ENCODE data around the gene BAMBI.

The BAMBI gene

DNA sequence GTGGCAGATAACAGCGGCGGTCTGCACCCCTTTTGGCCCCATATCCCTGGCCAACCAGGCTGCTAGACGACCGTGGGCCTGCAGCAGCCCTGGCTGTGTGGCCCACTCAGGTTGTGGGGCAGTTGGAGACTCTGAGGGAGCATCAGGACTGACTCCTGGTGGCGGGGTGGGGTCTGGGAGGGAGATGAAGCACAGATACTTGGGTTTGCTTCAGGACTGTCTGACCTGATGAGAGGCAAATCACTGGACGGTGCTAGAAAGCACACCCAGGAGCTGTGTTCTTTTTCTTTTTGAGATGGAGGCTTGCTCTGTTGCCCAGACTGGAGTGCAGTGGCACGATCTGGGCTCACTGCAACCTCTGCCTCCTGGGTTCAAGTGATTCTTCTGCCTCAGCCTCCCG is 28.2 kb downstream of the BAMBI start:
- no peak for DNase-seq (ENCODE audit: low read depth)

DNA sequence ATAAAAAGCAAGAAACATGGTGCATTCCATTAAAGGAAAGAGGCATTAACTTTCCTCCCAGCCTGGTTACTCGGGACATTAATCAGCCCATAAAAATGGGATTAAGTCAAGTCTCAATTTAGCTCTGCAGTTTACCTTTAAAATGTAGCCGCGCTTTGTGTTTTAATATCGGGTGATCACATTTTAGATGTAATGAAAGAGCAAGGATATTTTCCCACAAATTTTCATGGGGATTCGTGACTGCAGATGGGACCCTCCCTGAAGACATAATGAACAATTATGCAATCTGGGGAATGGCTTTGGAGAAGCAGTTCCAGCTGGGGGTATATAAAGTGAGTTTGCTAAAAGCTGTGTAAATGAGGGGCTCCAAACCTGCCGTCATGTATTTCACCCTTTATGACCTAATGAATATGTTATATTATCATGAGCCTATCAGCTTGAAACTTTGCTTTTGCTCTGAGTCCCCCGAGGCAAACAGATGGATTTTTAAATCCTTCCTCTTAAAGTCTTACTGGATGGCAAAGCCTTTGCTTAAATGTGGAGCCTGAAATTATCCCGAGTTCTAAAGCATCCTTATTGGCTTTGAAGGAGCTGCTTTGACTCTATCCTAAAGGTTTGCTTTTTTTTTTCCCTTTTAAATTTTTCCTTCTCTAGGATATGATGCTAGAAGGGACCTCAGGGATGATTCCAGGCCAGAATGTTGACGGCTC is 31.8 kb downstream of the BAMBI start:
- DNase-seq (ENCODE audit: low read depth): no peak

DNA sequence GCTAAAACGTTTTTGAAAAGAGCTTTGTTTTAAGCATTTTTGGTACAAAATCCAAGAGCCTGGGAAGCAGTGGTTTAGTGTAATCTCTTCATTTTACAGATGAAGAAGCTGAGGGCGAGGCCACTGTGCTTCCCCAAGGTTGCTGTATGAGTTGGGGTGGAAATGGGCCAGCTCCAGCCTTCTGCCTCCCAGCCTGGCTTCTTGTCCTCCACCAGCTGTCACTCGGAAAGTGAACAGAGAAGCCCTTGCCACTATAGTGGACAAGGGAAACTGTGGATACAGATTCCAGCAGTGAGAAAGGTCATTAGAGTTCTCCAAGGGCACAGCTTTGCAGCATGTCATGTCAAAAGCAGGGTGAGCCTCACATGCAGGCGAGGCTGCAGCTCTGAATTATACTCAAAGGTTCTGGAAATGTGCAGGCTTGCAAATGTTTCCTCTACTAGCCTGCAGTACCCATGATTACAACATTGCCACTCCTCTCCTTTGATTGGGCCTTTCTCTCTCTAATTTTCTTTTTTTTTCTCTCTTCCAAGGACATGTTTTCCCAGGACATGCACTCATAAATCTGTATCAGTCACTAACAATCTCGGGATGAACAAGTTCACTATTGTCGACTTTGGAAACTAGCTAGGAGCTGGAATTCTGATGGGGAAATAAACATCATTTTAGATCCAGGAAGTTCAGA is 33.0 kb downstream of the BAMBI start:
- DNase-seq (ENCODE audit: low read depth): no peak

DNA sequence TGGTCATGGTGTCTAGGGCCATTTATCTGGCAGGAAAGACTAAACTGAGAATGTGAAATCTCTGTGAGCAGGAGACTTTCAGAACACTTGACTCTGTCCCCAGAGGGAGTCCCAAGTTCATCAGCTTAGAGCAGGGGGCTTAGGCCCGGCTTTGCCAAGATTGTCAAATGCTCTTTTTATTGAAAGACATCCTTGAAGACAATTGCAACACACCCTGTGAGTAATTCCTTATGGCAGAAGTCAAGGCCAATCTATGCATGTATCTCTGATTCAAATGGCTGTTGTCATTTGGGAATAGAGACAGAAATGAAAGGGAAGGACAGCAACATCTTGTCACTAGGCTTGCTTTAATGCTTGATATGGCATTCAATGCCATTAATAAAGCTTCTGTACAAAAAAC is 33.7 kb downstream of the BAMBI start:
- DNase-seq (ENCODE audit: low read depth): peak; percentile 44

DNA sequence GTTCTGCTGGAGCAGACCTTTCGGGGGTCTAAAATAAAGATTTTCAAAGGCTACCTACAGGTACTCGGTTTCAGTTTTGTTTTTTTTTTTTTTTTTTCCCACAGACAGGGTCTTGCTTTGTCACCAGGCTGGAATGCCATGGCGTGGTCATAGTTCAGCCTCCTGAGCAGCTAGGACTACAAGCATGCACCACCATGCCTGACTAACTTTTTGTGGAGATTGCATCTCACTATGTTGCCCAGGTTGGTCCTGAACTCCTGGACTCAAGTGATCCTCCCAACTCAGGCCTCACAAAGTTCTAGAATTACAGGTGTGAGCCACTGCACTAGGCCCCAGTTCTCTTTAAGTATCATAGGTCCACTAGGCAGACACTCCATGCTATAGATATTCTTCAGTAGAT is 34.5 kb downstream of the BAMBI start:
- no peak for DNase-seq (ENCODE audit: low read depth)

DNA sequence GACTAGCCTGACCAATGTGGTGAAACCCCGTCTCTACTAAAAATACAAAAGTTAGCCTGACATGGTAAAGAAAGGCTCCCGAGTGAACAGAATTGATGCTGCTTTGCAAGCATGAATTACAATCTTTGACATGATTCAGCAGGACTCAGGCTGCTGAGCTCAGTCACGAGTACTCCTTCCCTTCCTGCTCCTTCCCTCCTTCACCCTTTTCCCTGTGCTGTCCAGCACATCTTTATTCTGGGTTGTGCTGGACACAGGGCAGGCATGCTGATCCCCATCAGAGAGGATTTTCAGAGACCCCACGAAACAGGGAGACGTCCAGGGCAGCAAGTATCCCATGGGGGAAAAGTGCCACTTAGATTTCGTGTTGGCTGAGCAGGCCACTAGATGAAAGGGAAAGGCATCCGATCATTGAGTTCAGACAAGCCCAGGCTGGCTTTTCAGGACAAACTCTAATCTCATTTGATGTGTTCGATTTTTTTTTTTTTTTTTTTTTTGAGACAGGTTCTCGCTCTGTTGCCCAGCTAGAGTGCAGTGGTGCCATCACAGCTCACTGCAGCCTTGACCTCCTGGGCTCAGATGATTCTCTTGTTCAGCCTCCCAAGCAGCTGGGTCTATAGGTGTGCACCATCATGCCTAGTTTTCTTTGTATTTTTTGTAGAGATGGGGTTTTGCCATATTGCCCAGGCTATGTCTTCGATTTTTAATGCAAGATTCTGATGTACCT is 36.5 kb downstream of the BAMBI start:
- no peak for DNase-seq (ENCODE audit: low read depth)

DNA sequence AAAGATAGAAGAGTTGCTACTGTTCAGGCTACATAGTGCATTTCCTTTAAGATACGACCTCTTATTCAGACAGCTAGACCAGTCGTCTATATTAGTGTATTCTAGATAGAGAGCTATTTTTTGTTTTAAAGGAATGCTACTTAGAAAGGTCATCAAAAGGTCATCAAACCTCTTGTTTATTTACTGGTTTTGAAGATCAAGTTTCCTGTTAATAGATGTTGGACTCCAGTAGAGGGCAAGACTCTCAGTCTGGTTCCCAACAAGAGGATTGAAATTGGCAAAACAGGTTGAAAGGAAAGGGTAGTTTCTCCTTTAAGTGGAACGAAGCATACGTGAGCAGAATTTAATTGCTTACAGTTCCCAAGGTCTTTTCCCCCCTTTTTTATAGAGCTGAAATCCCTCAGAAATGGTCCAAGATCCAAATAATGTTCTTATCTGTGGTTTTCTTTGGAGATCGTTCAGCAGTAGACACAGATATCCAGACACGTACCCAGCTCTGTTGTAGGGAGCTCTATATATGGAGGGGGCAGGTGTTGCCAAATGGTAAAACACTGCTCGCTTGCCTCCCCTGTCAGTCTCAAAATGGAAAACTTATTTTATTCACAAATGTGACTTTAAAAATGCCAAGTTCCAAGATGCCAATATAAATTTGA is 37.2 kb downstream of the BAMBI start:
- DNase-seq (ENCODE audit: low read depth): peak; percentile 38

DNA sequence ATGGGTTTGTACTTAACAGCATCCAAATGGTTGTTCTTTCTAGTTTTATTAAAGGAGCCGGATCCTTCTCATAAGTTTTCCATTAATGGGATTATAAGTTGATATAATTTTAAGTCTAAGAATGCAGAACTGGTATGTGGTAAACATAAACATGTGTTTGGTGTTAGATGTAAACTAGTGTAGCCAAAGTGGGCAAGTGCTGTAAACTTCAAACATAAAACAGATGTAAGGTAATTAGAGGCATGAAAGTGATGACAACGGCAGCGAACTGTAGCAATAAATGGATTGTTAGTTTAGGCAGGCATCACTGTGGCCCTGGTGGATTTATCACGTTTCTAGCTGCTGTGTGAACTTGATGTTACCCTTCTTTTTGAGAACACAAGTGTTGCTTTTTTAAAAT is 37.9 kb downstream of the BAMBI start:
- no peak for DNase-seq (ENCODE audit: low read depth)

DNA sequence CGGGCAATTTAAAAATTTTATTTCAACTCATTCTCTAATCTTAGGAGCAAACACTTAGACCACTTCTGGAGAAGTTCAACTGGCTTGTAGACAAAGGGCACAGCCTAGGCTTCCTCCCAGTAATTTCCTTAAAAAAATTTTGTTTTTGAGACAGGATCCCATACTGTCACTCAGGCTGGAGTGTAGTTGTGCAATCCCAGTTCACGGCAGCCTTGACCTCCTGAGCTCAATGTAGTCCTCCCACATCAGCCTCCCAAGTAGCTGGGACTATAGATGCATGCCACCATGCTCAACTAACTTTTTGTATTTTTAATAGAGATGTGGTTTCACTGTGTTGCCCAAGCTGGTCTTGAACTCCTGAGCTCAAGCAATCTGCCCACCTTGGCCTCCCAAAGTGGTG is 38.4 kb downstream of the BAMBI start:
- no peak for DNase-seq (ENCODE audit: low read depth)

DNA sequence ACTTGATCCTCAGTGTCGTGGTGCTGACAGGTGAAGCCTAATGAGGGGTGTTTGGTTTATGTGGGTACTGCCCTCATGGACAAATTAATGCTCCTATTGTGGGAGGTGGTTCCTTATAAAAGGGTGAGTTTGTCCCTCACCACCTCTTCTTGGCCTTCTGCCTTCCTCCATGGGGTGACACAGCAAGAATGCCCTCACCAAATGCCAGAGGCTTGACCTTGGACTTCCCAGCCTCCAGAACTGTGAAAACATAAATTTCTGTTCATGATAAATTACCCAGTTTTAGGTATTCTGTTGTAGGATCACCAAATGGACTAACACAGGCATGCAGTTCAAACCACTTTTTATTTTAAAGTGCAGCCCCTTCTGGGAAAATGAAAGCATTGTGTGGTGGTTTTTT is 39.4 kb downstream of the BAMBI start:
- DNase-seq (ENCODE audit: low read depth): no peak

DNA sequence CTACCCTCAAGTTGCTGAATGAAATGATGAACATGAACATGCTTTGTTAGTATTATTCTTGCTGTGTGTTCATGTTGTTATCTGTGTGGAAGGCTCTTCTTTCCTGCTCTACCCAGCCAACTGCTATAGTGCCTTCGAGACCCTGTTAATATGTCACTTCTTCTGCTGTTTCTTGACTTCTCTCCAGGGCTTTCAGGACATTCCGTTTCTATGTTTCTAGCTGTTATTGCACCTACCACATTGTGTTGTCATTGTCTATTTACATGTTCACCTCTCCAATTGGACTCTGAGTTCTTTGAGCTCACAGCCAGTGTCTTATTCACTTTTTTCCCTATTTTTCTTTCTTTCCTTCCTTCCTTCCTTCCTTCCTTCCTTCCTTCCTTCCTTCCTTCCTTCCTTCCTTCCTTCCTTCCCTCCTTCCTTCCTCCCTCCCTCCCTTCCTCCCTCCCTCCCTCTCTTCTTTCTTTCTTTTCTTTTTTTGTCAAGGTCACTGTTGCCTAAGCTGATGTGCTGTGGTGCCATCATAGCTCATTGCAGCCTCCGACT is 40.4 kb downstream of the BAMBI start:
- no peak for DNase-seq (ENCODE audit: low read depth)

DNA sequence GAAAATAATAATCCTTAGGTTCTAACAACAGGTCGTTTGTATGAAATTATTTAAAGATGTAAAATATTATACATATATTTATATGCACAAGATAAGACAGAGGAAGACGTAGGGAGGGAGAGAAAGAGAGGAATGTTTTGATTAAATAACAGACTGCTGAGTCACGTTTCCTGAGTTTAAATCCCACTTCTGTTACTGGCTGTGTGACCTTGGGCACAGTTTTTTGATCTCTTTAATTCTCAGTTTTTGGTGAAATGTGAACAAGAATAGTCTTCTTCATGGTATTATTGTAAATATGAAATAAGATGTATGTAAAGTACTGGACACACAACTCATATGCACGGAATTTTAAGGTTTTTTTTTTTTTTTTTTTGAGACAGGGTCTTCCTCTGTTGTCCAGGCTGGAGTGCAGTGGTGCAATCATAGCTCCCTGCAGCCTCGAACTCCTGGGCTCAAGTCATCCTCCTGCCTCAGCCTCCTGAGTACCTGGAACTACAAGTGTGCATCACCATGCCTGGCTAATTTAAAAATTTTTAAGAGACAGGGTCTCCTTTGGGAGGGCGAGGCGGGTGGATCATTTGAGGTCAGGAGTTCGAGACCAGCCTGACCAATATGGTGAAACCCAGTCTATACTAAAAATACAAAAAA is 42.6 kb downstream of the BAMBI start:
- peak; percentile 73 for DNase-seq (ENCODE audit: low read depth)

DNA sequence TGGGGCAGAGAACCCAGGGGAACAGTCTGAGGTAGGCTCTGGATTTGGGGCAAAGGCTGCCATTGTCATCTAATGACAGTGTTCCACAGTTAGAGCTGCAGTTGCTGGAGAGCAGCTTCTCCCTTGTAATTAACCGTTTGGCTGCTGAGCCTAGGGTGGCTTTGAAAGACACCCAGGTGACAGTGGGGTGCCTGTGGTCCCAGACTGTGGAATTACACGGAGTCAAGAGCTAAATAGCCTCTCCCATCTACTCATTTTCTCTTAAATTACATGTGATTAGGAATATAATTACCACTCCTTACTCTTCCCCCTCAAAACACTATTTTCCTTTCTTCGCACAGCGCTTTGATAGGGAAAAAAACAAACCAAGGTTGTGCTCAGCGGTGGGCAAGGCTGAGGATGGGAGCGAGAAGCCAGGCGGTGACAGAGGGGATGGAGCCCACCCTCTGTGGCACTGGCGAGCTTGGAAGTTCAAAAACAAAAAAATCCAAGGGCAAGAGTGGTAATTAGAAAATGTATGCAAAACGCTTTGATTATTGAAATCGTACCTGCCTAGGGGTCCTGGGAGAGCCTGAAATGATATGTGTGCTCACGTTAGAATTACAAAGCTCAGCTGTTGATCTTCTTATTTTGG is 44.1 kb downstream of the BAMBI start:
- DNase-seq (ENCODE audit: low read depth): no peak

DNA sequence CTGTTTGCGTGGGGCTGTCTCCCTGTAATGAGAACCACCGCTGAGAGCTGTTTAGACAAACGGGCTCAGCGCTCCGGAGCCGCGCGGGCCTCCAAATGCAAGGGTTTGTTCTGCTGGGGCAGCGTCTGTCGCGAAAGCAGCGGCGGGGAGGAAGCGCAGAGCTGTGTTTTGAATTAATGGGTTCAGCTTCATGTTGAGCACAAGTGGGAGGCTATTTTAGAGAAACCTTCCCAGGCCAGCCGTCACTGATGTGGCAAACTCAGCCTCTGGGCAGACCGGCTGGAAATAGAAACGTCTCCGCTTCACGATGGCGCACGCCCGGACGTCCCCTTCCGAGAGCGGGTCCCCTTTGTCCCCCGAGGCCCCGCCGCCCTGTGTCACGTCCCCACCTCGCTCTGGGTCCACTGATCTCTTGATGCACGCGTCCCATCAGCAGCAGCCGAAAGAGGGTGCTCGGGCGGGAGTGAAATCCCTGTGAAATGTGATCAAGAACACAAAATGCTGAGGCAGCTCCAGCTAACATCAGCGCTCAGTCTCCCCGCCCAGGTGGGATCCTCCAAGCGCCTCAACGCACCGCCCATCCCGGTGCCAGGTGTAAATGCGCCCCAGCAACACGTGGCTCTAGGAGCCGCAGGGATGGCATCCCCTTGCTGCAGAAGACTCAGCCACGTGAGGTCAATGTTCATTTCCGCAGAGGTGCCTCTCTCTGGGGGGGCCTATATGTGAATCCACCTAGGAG is 44.9 kb downstream of the BAMBI start:
- DNase-seq (ENCODE audit: low read depth): peak; percentile 39

DNA sequence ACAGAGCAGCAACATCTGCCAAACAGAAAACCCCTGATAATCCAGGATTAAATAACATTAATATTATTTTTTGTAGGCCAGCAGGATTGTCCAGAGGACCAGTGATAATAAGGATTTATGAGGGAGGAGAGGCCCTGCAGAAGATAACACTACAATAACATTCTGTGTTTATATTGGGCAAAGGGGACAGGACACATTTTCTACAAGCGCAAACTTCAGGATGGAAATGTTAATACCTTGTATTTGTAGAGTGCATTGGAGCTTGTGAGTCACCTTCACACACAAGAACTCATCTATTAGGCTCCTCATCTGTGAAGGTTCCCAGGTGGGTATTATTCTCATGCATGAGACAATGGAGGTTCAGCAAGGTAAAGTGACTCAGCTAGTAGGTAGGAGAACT is 51.0 kb downstream of the BAMBI start:
- DNase-seq (ENCODE audit: low read depth): no peak

DNA sequence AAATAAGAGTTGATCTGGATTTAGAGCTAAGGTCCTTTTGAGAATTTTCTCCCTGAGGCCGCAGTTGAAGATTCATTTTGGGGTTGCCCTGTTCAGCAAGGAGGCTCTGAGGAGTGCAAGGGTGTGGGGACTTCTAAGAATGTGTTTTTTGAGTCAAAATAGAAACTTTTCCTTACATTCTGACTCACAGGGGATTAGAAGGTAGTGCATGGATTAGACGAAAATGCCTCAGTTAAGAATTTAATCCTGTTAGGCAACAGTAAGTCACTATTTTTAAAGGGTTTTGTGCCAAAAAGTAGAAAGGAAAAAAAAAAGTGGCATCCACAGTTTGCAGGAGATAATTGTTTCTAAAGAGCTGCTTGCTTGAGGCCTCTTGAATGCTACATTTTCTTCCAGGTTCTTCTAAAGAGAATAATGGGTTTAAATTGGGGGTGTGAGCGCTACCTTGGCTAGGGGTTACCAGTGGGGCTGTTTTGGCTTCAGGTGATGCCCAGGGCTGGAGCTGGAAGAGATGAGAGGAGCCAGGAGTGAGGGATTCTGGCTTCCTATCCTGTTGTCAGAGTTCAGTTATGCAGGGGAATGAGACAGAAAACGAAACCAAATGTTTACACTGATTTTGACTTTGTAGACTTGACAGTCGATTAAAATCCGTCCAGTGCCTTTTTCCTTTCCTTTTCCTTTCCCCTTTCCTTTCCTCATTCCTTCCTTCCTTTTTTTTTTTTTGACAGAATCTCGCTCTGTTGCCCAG is 52.9 kb downstream of the BAMBI start:
- peak; percentile 91 for DNase-seq (ENCODE audit: low read depth)

DNA sequence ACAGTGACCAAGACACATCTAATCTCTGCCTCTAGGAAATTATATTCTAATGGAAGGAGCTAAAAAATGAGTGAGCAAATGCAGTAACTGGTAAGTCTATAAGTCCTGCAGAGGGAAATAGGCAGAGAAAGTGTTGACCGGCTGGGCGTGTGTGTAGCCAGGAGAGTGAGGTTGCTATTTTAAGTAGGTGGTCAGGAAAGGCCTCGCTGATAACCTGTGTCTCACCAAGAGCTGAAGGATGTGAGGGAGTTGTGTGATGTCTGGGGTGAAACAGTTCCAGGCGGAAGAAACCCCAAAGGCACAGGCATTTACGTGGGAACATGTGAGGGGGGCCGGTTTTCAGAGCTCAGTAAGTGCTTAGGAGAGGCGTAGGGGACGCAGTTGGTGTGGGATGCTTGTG is 54.8 kb downstream of the BAMBI start:
- no peak for DNase-seq (ENCODE audit: low read depth)

All from iris pigment epithelial cell (primary cell).